ENCODE measurements around the gene CSMD2.
A peak's percentile ranks its signal among the peaks of the same experiment; 100 is the strongest.

The CSMD2 gene

DNA sequence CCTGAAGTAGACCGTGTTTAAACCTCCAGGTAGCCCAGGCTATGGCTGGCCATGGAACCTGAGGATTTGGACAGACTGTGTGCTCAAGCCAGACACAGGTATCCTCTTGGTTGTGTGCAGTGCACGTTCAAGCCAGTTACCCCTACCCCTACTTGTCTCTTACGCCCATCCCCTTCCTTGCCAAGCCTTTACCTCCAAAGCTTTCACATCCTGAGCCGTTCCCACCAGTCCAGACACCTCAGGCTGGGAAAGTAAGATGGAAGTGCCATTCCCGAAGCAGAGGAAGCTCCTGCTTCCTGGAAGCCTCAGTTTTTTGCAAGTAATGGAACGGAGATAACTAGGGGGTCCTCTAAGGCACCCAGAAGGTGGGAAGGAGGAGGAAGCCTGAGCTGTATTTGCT lies 342.6 kb downstream of the CSMD2 start:
- TF ChIP-seq, protein P1, sequence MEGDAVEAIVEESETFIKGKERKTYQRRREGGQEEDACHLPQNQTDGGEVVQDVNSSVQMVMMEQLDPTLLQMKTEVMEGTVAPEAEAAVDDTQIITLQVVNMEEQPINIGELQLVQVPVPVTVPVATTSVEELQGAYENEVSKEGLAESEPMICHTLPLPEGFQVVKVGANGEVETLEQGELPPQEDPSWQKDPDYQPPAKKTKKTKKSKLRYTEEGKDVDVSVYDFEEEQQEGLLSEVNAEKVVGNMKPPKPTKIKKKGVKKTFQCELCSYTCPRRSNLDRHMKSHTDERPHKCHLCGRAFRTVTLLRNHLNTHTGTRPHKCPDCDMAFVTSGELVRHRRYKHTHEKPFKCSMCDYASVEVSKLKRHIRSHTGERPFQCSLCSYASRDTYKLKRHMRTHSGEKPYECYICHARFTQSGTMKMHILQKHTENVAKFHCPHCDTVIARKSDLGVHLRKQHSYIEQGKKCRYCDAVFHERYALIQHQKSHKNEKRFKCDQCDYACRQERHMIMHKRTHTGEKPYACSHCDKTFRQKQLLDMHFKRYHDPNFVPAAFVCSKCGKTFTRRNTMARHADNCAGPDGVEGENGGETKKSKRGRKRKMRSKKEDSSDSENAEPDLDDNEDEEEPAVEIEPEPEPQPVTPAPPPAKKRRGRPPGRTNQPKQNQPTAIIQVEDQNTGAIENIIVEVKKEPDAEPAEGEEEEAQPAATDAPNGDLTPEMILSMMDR (IDR thresholded peaks at IDR 0.05; ENCODE audit: control insufficient read depth, insufficient read depth, low read depth, low read length, missing control alignments), result no peak
- DNase-seq (ENCODE audit: low read depth), result no peak
- no peak overlapping the region for H3K4me3 ChIP-seq (ENCODE audit: control insufficient read depth, low read depth, low read length)

DNA sequence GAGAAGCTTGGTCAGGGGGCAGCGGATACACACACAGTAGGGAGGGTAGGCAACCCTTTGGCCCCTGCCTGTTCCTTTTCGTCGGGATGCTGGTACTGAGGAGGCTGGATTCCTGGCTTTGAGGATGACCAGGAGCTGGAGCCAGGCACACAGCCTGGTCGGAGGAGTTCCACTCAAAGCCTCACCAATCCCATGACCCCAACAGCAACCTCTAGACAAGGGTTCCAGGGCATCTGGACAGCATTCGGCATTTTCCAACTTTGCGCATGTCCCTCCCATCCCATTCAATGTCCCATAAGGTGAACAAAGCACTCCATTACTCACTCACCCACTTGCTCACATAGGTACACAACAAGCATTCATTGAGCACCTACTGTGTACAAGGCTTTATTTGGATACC lies 343.7 kb downstream of the CSMD2 start:
- H3K4me3 ChIP-seq (ENCODE audit: control insufficient read depth, low read depth, low read length), result no peak overlapping the region
- DNase-seq (ENCODE audit: low read depth), result no peak
- TF ChIP-seq, protein P1 (IDR thresholded peaks at IDR 0.05; ENCODE audit: control insufficient read depth, insufficient read depth, low read depth, low read length, missing control alignments), result no peak

DNA sequence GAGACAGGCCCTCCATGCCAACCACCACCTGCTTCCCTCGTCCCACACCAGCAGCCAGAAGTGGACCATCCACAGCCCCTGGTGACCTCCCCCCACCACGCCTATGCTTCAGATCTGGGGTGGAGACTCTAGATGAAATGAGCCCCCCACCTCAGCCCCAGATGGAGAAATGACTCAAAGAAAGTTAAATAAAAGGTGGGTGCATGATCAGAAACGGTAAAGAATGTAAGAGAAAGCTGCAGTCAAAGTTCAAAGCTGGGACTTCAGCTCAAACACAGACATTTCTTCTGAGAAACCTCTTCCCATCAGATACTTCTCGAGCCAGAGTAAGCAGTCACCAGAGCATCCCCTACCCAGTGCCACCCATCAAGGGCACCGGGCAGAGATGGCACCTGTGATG lies 344.2 kb downstream of the CSMD2 start:
- DNase-seq (ENCODE audit: low read depth), result no peak
- TF ChIP-seq, protein P1 (IDR thresholded peaks at IDR 0.05; ENCODE audit: control insufficient read depth, insufficient read depth, low read depth, low read length, missing control alignments), result no peak
- no peak overlapping the region for H3K4me3 ChIP-seq (ENCODE audit: control insufficient read depth, low read depth, low read length)

DNA sequence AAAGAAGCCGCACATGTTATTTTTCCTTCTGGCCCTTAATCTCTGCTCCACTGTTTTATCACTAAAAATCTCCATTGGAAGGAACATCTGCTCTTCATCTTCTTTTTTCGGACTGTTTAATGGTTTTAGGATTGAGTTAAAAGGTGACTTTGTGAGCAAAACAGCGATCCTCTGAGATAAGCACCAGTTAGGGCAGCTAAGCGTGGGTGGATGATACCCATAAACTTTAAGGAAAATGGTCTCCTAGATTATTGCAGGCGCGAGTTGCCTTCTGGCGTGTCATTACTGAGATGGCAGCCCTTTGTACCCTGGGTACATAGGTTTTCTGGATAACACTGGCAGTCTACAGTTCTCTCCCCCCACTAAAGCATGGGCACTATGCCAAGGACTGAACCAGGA lies 345.1 kb downstream of the CSMD2 start:
- TF ChIP-seq, protein P1 (IDR thresholded peaks at IDR 0.05; ENCODE audit: control insufficient read depth, insufficient read depth, low read depth, low read length, missing control alignments), result no peak
- H3K4me3 ChIP-seq (ENCODE audit: control insufficient read depth, low read depth, low read length), result no peak overlapping the region
- DNase-seq (ENCODE audit: low read depth), result no peak

DNA sequence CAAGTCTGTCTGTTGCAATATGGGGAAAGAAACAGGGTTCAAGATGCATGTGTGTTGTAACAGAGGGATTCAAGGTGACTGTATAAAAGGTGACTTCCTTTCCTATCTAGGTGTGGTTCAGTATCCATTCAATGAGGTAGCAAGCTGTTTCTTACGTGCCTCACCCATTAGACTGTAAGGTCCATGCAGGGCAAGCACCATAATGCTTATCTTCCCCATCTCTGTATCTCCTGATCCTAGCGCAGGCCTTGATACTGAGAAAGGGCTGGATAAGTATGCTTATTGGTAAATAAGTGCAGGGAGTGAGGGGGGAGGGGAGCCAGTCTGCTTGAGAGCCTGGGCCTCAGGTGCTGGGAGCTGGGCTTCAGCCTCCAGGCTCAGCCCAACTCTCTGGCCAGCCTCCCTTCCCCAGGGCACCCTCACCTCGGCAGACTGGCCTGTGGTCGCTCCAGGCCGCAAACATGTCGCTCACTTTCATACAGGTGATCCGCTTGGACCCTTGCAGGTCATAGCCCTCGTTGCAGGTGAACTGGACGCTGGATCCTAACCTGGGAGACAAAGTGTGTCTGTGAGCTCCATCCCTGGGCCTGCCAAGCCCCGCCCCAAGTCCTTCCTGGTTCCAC lies 345.6 kb downstream of the CSMD2 start:
- no peak overlapping the region for H3K4me3 ChIP-seq (ENCODE audit: control insufficient read depth, low read depth, low read length)
- DNase-seq (ENCODE audit: low read depth), result no peak
- TF ChIP-seq, protein P1 (IDR thresholded peaks at IDR 0.05; ENCODE audit: control insufficient read depth, insufficient read depth, low read depth, low read length, missing control alignments), result no peak

DNA sequence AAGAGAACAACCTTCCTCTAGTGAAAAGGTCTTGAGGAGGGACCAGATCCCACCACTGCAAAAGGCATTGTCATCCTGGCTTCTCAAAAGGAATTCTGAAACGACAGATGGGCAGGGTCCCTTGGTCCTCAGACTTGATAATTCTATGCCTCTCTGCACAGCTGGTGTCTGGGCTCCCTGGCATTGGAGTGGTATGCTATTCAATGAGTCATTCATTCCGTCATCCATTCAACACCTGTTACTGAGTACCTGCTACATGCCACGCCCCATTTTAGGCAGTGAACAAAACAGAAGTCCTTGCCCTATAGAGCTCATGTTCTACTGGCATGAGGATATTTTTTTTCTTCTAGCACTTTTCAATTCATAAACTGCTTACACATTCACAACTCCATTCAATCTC lies 347.0 kb downstream of the CSMD2 start:
- no peak overlapping the region for H3K4me3 ChIP-seq (ENCODE audit: control insufficient read depth, low read depth, low read length)
- no peak for DNase-seq (ENCODE audit: low read depth)
- TF ChIP-seq, protein P1 (IDR thresholded peaks at IDR 0.05; ENCODE audit: control insufficient read depth, insufficient read depth, low read depth, low read length, missing control alignments), result no peak

DNA sequence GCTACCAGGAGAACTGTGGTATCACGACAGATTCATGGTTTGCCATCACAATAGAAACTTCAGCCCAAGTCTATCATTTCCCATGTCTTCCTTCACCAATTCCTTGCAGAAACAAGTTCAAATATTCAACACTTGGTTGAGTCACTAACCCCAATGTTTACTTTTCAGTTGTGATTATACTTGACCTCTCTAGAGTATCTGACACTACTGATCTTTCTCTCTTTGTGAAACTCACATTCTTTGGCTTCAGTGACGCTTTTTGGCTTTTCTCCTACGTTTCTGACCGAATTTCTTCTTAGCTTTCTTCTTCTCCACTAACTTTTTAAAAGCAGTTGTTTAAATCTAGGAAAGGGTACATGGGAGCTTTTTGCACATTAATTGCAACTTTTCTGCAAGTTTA lies 350.0 kb downstream of the CSMD2 start:
- TF ChIP-seq, protein P1 (IDR thresholded peaks at IDR 0.05; ENCODE audit: control insufficient read depth, insufficient read depth, low read depth, low read length, missing control alignments), result no peak
- DNase-seq (ENCODE audit: low read depth), result peak; percentile 49
- H3K4me3 ChIP-seq (ENCODE audit: control insufficient read depth, low read depth, low read length), result no peak overlapping the region
